Left cardiac atrium (tissue), 4 donors: ENCODE data around the gene FAM9A. TPM values are rescaled to one million over a fixed set of nuclear protein-coding genes. Genes with fewer than 3 reads are reported as not detected.

Source experiments
- ATAC-seq, 2 donors: fragments of 200-7000 bp; cut with Tn5 transposase; one replicate each; pipeline ENCODE4 v1.9.1; 2020; ENCODE audit warnings: mild to moderate bottlenecking in 2 of 2, moderate library complexity in 2 of 2
- DNase-seq: peaks from one replicate; pipeline ENCODE4 v3.0.0-alpha.2; 2020
- intact Hi-C, 2 donors: fragments of 100-400 bp; cut with DNase I; formaldehyde crosslinking; loops; one replicate each; pipeline versions ENCODE4 v1.14.1 to v1.15.1; 2022 to 2023
- long read RNA-seq: library from polyadenylated mRNA; unstranded; transcript quantifications from one replicate; pipeline ENCODE4 v2.0.0, GENCODE V29; 2021
- total RNA-seq, 2 donors: library from RNA; stranded (reverse); fragmentation: NEBNext Ultra II Directional; extraction: Animal tissue kit (Norgen Biotek cat#: 25700); gene quantifications; one replicate each; pipeline ENCODE4 v1.2.1, GENCODE V29; 2021
- donor health status: DM: no; HTN: yes; CAD: no.
- donor health status: DM: no; HTN: yes; CAD: no; lungs with severe emphysema.
- donor health status: DM: yes; HTN: yes; CAD: no.
- donor health status: Dilated cardiomyopathy.

Gene FAM9A
- total RNA-seq: not detected
- long read RNA-seq: 0 reads

GRCh38 chrX:8801041-8801599, at the start of gene FAM9A:
FAM9A (minus strand) TSS chrX:8801383; CDS start chrX:8800171, 1,212 bp downstream.
- DNase-seq (no peak), ATAC-seq (no peak)
- intact Hi-C loops: no loop called here

- intact Hi-C loops: no loop called here
- DNase-seq (no peak), ATAC-seq (no peak)
Observed at GRCh38 chrX:8850478-8850877, 49.3 kb upstream of the FAM9A start.

- ATAC-seq (no peak), DNase-seq (no peak)
- intact Hi-C loops: no loop called here
Observed at GRCh38 chrX:8849945-8850344, 48.8 kb upstream of the FAM9A start.

GRCh38 chrX:8849458-8849857, 48.3 kb upstream of the FAM9A start:
- DNase-seq: no peak
- no peak for ATAC-seq
- intact Hi-C loops: no loop called here

- DNase-seq: no peak
- no peak for ATAC-seq
- intact Hi-C loops: no loop called here
Observed at GRCh38 chrX:8848911-8849310, 47.7 kb upstream of the FAM9A start.

- ATAC-seq: no peak
- no peak for DNase-seq
- intact Hi-C loops: no loop called here
Observed at GRCh38 chrX:8848441-8848840, 47.3 kb upstream of the FAM9A start.

GRCh38 chrX:8847360-8847759, 46.2 kb upstream of the FAM9A start:
- intact Hi-C loops: no loop called here
- ATAC-seq: no peak
- DNase-seq: no peak

- DNase-seq: no peak
- ATAC-seq: no peak
- intact Hi-C loops: no loop called here
Observed at GRCh38 chrX:8846266-8846665, 45.1 kb upstream of the FAM9A start.

- intact Hi-C loops: no loop called here
- no peak for DNase-seq
- ATAC-seq: no peak
Observed at GRCh38 chrX:8845469-8845868, 44.3 kb upstream of the FAM9A start.

GRCh38 chrX:8845060-8845459, 43.9 kb upstream of the FAM9A start:
- intact Hi-C loops: no loop called here
- DNase-seq: no peak
- no peak for ATAC-seq

- DNase-seq (no peak), ATAC-seq (no peak)
- intact Hi-C loops: no loop called here
Observed at GRCh38 chrX:8844157-8844556, 43.0 kb upstream of the FAM9A start.

- intact Hi-C loops: no loop called here
- ATAC-seq: no peak
Observed at GRCh38 chrX:8841911-8842310, 40.7 kb upstream of the FAM9A start.

GRCh38 chrX:8834392-8834791, 33.2 kb upstream of the FAM9A start:
- DNase-seq (no peak), ATAC-seq (no peak)
- intact Hi-C loops: no loop called here

More at GRCh38 chrX:8841911-8842310, 40.7 kb upstream of the FAM9A start:
- no peak for DNase-seq

GRCh38 chrX:8832582-8833378, 31.6 kb upstream of the FAM9A start:
- DNase-seq (no peak), ATAC-seq (no peak)
- intact Hi-C loops: no loop called here

GRCh38 chrX:8823698-8824097, 22.5 kb upstream of the FAM9A start:
- ATAC-seq (no peak), DNase-seq (no peak)
- intact Hi-C loops: no loop called here

GRCh38 chrX:8822002-8822401, 20.8 kb upstream of the FAM9A start:
- intact Hi-C loops: no loop called here
- no peak for DNase-seq
- no peak for ATAC-seq

- DNase-seq: no peak
- intact Hi-C loops: no loop called here
- no peak for ATAC-seq
Observed at GRCh38 chrX:8820910-8821527, 19.8 kb upstream of the FAM9A start.

- intact Hi-C loops: loop anchor here in 1 of 2 donors (10.0 kb wide), 2 partner anchors 71 to 821 kb away; no protein-coding TSS in a partner anchor
- ATAC-seq (no peak), DNase-seq (no peak)
Observed at GRCh38 chrX:8815460-8816065, 14.4 kb upstream of the FAM9A start.

- ATAC-seq (no peak), DNase-seq (no peak)
- intact Hi-C loops: loop anchor here in 1 of 2 donors (10.0 kb wide), 2 partner anchors 68 to 818 kb away; no protein-coding TSS in a partner anchor
Observed at GRCh38 chrX:8813036-8813435, 11.9 kb upstream of the FAM9A start.

GRCh38 chrX:8811611-8812010, 10.4 kb upstream of the FAM9A start:
- ATAC-seq (no peak), DNase-seq (no peak)
- intact Hi-C loops: loop anchor here in 1 of 2 donors (10.0 kb wide), 2 partner anchors 67 to 817 kb away; no protein-coding TSS in a partner anchor
